Measurements from ENCODE around the gene DGKA.

The DGKA gene

DNA sequence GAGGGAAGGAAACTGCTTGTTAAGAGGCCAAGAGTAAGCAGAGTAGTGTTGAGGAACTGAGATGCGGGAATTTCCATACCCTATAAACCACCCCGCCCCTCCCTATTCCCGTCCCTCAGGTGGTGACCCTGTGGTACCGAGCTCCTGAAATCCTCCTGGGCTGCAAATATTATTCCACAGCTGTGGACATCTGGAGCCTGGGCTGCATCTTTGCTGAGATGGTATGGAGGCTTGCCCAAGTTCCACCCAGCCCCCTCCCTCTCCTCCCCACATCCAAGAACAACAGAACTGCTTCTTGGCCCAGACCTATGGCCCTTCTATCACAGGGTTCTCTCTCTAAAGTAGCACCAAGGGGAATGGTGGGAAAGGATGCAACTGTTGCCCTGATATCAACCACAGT lies 38.4 kb downstream of the DGKA start:
- no peak overlapping the region for H3K4me3 ChIP-seq (ENCODE audit: low read depth, low read length)
- TF ChIP-seq, protein P1, sequence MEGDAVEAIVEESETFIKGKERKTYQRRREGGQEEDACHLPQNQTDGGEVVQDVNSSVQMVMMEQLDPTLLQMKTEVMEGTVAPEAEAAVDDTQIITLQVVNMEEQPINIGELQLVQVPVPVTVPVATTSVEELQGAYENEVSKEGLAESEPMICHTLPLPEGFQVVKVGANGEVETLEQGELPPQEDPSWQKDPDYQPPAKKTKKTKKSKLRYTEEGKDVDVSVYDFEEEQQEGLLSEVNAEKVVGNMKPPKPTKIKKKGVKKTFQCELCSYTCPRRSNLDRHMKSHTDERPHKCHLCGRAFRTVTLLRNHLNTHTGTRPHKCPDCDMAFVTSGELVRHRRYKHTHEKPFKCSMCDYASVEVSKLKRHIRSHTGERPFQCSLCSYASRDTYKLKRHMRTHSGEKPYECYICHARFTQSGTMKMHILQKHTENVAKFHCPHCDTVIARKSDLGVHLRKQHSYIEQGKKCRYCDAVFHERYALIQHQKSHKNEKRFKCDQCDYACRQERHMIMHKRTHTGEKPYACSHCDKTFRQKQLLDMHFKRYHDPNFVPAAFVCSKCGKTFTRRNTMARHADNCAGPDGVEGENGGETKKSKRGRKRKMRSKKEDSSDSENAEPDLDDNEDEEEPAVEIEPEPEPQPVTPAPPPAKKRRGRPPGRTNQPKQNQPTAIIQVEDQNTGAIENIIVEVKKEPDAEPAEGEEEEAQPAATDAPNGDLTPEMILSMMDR (IDR thresholded peaks at IDR 0.05; ENCODE audit: borderline replicate concordance, insufficient read depth, low read depth, low read length): no peak

DNA sequence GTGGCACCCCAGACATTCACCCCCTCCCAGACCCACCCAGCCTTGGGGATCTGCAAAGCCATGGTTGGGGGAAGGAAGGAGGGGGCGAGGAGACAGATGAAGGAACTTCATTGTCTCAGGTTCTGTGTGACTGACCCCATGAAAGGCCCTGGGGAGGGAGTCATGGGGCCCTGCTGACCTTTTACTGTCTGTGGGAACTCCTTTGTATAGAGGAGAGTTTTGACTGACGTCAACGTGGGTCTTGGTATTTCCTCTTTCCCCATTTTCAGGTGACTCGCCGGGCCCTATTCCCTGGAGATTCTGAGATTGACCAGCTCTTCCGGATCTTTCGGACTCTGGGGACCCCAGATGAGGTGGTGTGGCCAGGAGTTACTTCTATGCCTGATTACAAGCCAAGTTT lies 39.8 kb downstream of the DGKA start:
- no peak overlapping the region for H3K4me3 ChIP-seq (ENCODE audit: low read depth, low read length)
- TF ChIP-seq, protein P1 (IDR thresholded peaks at IDR 0.05; ENCODE audit: borderline replicate concordance, insufficient read depth, low read depth, low read length): no peak

DNA sequence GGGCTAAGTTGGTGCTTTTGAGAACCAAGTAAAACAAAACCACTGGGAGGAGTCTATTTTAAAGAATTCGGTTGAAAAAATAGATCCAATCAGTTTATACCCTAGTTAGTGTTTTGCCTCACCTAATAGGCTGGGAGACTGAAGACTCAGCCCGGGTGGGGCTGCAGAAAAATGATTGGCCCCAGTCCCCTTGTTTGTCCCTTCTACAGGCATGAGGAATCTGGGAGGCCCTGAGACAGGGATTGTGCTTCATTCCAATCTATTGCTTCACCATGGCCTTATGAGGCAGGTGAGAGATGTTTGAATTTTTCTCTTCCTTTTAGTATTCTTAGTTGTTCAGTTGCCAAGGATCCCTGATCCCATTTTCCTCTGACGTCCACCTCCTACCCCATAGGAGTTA lies 41.1 kb downstream of the DGKA start:
- TF ChIP-seq, protein P1 (IDR thresholded peaks at IDR 0.05; ENCODE audit: borderline replicate concordance, insufficient read depth, low read depth, low read length): no peak
- H3K4me3 ChIP-seq (ENCODE audit: low read depth, low read length): no peak overlapping the region

DNA sequence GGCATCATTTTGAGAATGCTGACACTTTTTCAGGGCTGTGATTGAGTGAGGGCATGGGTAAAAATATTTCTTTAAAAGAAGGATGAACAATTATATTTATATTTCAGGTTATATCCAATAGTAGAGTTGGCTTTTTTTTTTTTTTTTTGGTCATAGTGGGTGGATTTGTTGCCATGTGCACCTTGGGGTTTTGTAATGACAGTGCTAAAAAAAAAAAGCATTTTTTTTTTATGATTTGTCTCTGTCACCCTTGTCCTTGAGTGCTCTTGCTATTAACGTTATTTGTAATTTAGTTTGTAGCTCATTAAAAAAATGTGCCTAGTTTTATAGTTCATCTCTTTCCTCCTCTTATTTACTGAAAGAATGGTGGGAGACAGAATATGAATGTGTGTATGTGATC lies 41.5 kb downstream of the DGKA start:
- TF ChIP-seq, protein P1 (IDR thresholded peaks at IDR 0.05; ENCODE audit: borderline replicate concordance, insufficient read depth, low read depth, low read length): no peak
- H3K4me3 ChIP-seq (ENCODE audit: low read depth, low read length): peak overlapping the region; percentile 52

DNA sequence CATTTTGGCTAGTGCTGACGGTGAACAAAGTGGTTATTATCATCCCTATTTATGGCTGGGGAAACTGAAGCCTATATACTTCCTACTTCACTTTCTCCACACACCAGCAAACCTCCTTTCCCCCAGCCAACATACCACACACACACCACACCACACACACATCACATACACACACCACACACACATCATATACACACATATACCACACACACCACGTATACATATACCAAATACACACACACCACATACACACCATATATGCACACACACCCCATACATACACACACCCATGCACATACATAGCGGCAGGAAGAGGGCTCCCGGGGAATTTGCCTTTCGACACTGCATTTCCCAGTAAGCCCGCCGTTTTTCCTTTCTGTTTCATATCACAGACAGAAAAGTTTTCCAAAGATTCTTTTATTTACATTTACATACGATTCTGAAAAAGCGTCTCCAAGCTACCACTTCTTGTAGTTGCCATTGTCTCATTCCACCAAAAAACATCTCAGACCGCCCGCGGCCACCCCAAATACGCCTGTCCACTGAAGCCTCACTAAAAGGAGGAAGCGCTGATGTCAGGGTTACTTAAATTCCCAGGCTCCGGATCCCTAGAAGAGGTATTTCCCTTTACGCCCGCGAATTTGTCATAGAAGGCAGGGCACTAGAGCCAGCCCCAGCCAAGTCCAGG lies 42.1 kb downstream of the DGKA start:
- TF ChIP-seq, protein P1 (IDR thresholded peaks at IDR 0.05; ENCODE audit: borderline replicate concordance, insufficient read depth, low read depth, low read length): no peak
- peak overlapping the region; percentile 52 for H3K4me3 ChIP-seq (ENCODE audit: low read depth, low read length)

DNA sequence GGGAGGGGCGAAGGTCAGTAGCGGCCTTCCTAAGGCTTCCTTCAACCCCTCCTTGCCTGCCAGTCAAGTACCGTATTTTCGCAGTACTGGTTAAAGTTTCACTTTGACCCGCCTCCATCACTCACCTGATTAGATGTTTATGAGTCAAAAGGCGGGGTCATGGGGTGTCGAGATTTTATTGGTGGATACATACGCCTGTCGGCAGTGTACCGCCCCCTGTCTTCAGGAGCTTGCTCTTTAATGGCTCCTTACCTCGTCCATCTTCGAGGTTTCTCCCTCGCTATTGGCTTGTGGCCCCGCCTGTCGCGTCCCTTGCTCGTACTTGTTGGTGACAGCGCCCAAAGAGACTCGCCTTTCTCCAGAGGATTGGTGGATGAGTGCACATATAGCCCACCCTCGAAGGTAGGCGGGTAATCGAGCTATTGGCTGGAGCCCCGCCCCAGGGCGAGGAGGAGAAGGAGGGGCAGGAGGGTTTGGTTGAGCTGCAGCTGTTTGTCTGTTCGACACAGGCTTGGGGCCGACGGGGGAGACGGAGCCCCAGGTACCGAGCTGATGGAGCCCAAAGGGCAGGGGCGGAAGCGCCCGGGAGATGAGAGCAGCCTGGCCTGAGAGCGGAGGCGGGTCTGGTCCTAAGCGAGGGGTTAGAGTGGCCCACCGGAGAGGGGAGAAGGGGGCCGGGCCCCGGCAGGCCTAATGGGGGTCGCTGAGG lies 42.8 kb downstream of the DGKA start, which contains the start of gene RAB5B:
Gene RAB5B, plus strand, starts transcription at position 480 of the 709 bp plus-strand sequence. CDS start 12,883 bp downstream, outside the sequence.
- TF ChIP-seq, protein P1 (IDR thresholded peaks at IDR 0.05; ENCODE audit: borderline replicate concordance, insufficient read depth, low read depth, low read length): no peak
- peak within 1 kb of the TSS; percentile 76 for H3K4me3 ChIP-seq (ENCODE audit: low read depth, low read length)

DNA sequence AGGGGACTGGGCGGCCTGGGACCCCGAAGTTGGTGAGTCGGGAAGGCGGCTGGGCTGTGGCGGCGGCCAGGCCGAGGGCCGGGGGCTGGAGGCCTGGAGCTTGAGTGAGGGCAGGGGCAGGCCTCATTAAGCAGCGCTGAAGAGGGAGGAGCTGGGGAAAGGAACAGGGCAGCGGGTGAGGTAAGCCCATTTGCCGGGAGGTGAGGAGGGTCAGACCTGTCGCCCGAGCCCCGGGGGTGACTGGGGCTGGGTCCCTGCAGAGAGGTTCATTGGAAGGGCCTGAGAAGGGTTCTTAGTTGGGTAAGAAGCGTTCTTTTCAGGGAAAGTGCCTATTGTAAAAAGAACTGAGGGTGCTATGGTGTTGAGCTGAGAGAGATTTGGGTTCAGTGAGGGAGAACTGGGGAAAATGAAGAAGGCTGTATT lies 43.4 kb downstream of the DGKA start:
- TF ChIP-seq, protein P1 (IDR thresholded peaks at IDR 0.05; ENCODE audit: borderline replicate concordance, insufficient read depth, low read depth, low read length): no peak
- peak overlapping the region; percentile 76 for H3K4me3 ChIP-seq (ENCODE audit: low read depth, low read length)
